Measurements from ENCODE around the gene CFAP100.
A peak's percentile ranks its signal among the peaks of the same experiment; 100 is the strongest.

The CFAP100 gene

GRCh38 chr3:126373682-126374601, 20.8 kb upstream of the CFAP100 start:
- H3K27ac ChIP-seq (replicated peaks; ENCODE audit: low read length) = no peak overlapping the region
- H2BK5ac ChIP-seq (ENCODE audit: low read length) = no peak overlapping the region
- H3K4me2 ChIP-seq (ENCODE audit: insufficient read depth, low read length, poor library complexity, severe bottlenecking) = no peak overlapping the region
- H4K8ac ChIP-seq (ENCODE audit: low read depth, low read length) = no peak overlapping the region
- H4K91ac ChIP-seq (ENCODE audit: low read depth, low read length, poor library complexity) = no peak overlapping the region
- no peak overlapping the region for H2AK5ac ChIP-seq (ENCODE audit: low read depth, low read length)
- WGBS, 2 donors (ENCODE audit: extremely low coverage in 2 of 2, insufficient read length in 2 of 2, insufficient replicate concordance in 1 of 2) = no CpG with 5 or more reads among the region's 21 CpGs
- no peak overlapping the region for H3K18ac ChIP-seq (ENCODE audit: low read length)
- DNase-seq (ENCODE audit: low spot score) = no peak
- H3K4ac ChIP-seq (ENCODE audit: low read length) = no peak overlapping the region
- H3K4me3 ChIP-seq (ENCODE audit: low read length in 2 of 2) = no peak overlapping the region
- H2BK15ac ChIP-seq (ENCODE audit: low read length) = no peak overlapping the region
- no peak overlapping the region for H3K9ac ChIP-seq (ENCODE audit: low read depth, low read length, poor library complexity)
- no peaks in the 10 kb centered on the region for H3K36me3 ChIP-seq (replicated peaks in 1 of 2; ENCODE audit: control insufficient read depth in 2 of 2, insufficient read depth in 2 of 2, low read length in 2 of 2)
- H3K79me1 ChIP-seq (ENCODE audit: low read depth, low read length) = no peaks in the 10 kb centered on the region
- no peak overlapping the region for H2BK120ac ChIP-seq (ENCODE audit: low read depth, low read length)
- no peaks in the 10 kb centered on the region for H3K9me3 ChIP-seq (replicated peaks in 1 of 2; ENCODE audit: control insufficient read depth in 2 of 2, insufficient read depth in 1 of 2, low read depth in 1 of 2, low read length in 2 of 2)
- no peak overlapping the region for H3K14ac ChIP-seq (ENCODE audit: low read length)
- H2AFZ ChIP-seq (ENCODE audit: low read length) = no peak overlapping the region
- H3K4me1 ChIP-seq (ENCODE audit: control insufficient read depth in 2 of 2, insufficient read depth in 1 of 2, low read depth in 1 of 2, low read length in 2 of 2) = no peaks in the 10 kb centered on the region
- no peak overlapping the region for H2BK12ac ChIP-seq (ENCODE audit: low read length)
- H3K23ac ChIP-seq (ENCODE audit: low read depth, low read length, poor library complexity) = no peak overlapping the region
- peaks cover 0 to 13% (median 0%) of the 10 kb centered on the region in 3 experiments for H3K27me3 ChIP-seq (ENCODE audit: control insufficient read depth in 3 of 3, insufficient read depth in 3 of 3, low read depth in 1 of 3, low read length in 3 of 3)

GRCh38 chr3:126375835-126376331, 18.8 kb upstream of the CFAP100 start:
- Histone ChIP-seq H2BK15ac (ENCODE audit: low read length) (no peak overlapping the region), H3K27me3 (ENCODE audit: control insufficient read depth in 3 of 3, insufficient read depth in 3 of 3, low read depth in 1 of 3, low read length in 3 of 3) (peaks cover 0 to 20% (median 0%) of the 10 kb centered on the region in 3 experiments), H3K79me1 (ENCODE audit: low read depth, low read length) (no peaks in the 10 kb centered on the region), H3K14ac (ENCODE audit: low read length) (no peak overlapping the region), H3K36me3 (replicated peaks in 1 of 2; ENCODE audit: control insufficient read depth in 2 of 2, insufficient read depth in 2 of 2, low read length in 2 of 2) (no peaks in the 10 kb centered on the region), H3K9me3 (replicated peaks in 1 of 2; ENCODE audit: control insufficient read depth in 2 of 2, insufficient read depth in 1 of 2, low read depth in 1 of 2, low read length in 2 of 2) (peaks cover 0 to 2% of the 10 kb centered on the region in 2 donors), H3K4me2 (ENCODE audit: insufficient read depth, low read length, poor library complexity, severe bottlenecking) (no peak overlapping the region), H3K27ac (replicated peaks; ENCODE audit: low read length) (no peak overlapping the region), H3K4ac (ENCODE audit: low read length) (no peak overlapping the region), H2AK5ac (ENCODE audit: low read depth, low read length) (peak overlapping the region; percentile 49), H3K4me3 (ENCODE audit: low read length in 2 of 2) (no peak overlapping the region), H2BK12ac (ENCODE audit: low read length) (no peak overlapping the region), H2BK120ac (ENCODE audit: low read depth, low read length) (no peak overlapping the region), H2BK5ac (ENCODE audit: low read length) (no peak overlapping the region), H4K91ac (ENCODE audit: low read depth, low read length, poor library complexity) (no peak overlapping the region), H2AFZ (ENCODE audit: low read length) (peak overlapping the region; percentile 45), H4K8ac (ENCODE audit: low read depth, low read length) (no peak overlapping the region), H3K23ac (ENCODE audit: low read depth, low read length, poor library complexity) (no peak overlapping the region), H3K4me1 (ENCODE audit: control insufficient read depth in 2 of 2, insufficient read depth in 1 of 2, low read depth in 1 of 2, low read length in 2 of 2) (peaks cover 0 to 4% of the 10 kb centered on the region in 2 donors), H3K9ac (ENCODE audit: low read depth, low read length, poor library complexity) (no peak overlapping the region), H3K18ac (ENCODE audit: low read length) (peak overlapping the region; percentile 58)
- no peak for DNase-seq (ENCODE audit: low spot score)
- no CpG with 5 or more reads among the region's 13 CpGs for WGBS, 2 donors (ENCODE audit: extremely low coverage in 2 of 2, insufficient read length in 2 of 2, insufficient replicate concordance in 1 of 2)

- Histone ChIP-seq H3K23ac (ENCODE audit: low read depth, low read length, poor library complexity) (no peak overlapping the region), H2BK15ac (ENCODE audit: low read length) (no peak overlapping the region)
- no peak for DNase-seq (ENCODE audit: low spot score)
Measured at GRCh38 chr3:126376444-126376843, 18.3 kb upstream of the CFAP100 start.

GRCh38 chr3:126377211-126377610, 17.5 kb upstream of the CFAP100 start:
- no peak overlapping the region for H3K14ac ChIP-seq (ENCODE audit: low read length)
- no peak overlapping the region for H2AFZ ChIP-seq (ENCODE audit: low read length)
- no peak overlapping the region for H2BK12ac ChIP-seq (ENCODE audit: low read length)
- H2AK5ac ChIP-seq (ENCODE audit: low read depth, low read length) = no peak overlapping the region
- no peak overlapping the region for H3K4me3 ChIP-seq (ENCODE audit: low read length in 2 of 2)
- H3K27ac ChIP-seq (replicated peaks; ENCODE audit: low read length) = no peak overlapping the region
- no peak overlapping the region for H2BK15ac ChIP-seq (ENCODE audit: low read length)
- H3K27me3 ChIP-seq (ENCODE audit: control insufficient read depth in 3 of 3, insufficient read depth in 3 of 3, low read depth in 1 of 3, low read length in 3 of 3) = peaks cover 0 to 21% (median 0%) of the 10 kb centered on the region in 3 experiments
- peak overlapping the region; percentile 11 for H3K18ac ChIP-seq (ENCODE audit: low read length)
- peak overlapping the region; percentile 36 for H3K9ac ChIP-seq (ENCODE audit: low read depth, low read length, poor library complexity)
- H2BK5ac ChIP-seq (ENCODE audit: low read length) = no peak overlapping the region
- H3K9me3 ChIP-seq (replicated peaks in 1 of 2; ENCODE audit: control insufficient read depth in 2 of 2, insufficient read depth in 1 of 2, low read depth in 1 of 2, low read length in 2 of 2) = peaks cover 0 to 2% of the 10 kb centered on the region in 2 donors
- no peak overlapping the region for H3K4ac ChIP-seq (ENCODE audit: low read length)
- H3K79me1 ChIP-seq (ENCODE audit: low read depth, low read length) = no peaks in the 10 kb centered on the region
- H3K36me3 ChIP-seq (replicated peaks in 1 of 2; ENCODE audit: control insufficient read depth in 2 of 2, insufficient read depth in 2 of 2, low read length in 2 of 2) = no peaks in the 10 kb centered on the region
- DNase-seq (ENCODE audit: low spot score) = no peak
- WGBS, 2 donors (ENCODE audit: extremely low coverage in 2 of 2, insufficient read length in 2 of 2, insufficient replicate concordance in 1 of 2) = no CpG with 5 or more reads among the region's 3 CpGs
- H3K23ac ChIP-seq (ENCODE audit: low read depth, low read length, poor library complexity) = no peak overlapping the region
- H4K91ac ChIP-seq (ENCODE audit: low read depth, low read length, poor library complexity) = no peak overlapping the region
- H3K4me1 ChIP-seq (ENCODE audit: control insufficient read depth in 2 of 2, insufficient read depth in 1 of 2, low read depth in 1 of 2, low read length in 2 of 2) = peaks cover 0 to 4% of the 10 kb centered on the region in 2 donors
- no peak overlapping the region for H4K8ac ChIP-seq (ENCODE audit: low read depth, low read length)
- H3K4me2 ChIP-seq (ENCODE audit: insufficient read depth, low read length, poor library complexity, severe bottlenecking) = no peak overlapping the region
- no peak overlapping the region for H2BK120ac ChIP-seq (ENCODE audit: low read depth, low read length)

More at GRCh38 chr3:126376444-126376843, 18.3 kb upstream of the CFAP100 start:
- no peak overlapping the region for H3K4me2 ChIP-seq (ENCODE audit: insufficient read depth, low read length, poor library complexity, severe bottlenecking)
- H2AK5ac ChIP-seq (ENCODE audit: low read depth, low read length) = no peak overlapping the region
- peaks cover 0 to 2% of the 10 kb centered on the region in 2 donors for H3K9me3 ChIP-seq (replicated peaks in 1 of 2; ENCODE audit: control insufficient read depth in 2 of 2, insufficient read depth in 1 of 2, low read depth in 1 of 2, low read length in 2 of 2)
- no peak overlapping the region for H2BK120ac ChIP-seq (ENCODE audit: low read depth, low read length)
- no peak overlapping the region for H2BK5ac ChIP-seq (ENCODE audit: low read length)
- no peaks in the 10 kb centered on the region for H3K36me3 ChIP-seq (replicated peaks in 1 of 2; ENCODE audit: control insufficient read depth in 2 of 2, insufficient read depth in 2 of 2, low read length in 2 of 2)
- no CpG with 5 or more reads among the region's 3 CpGs for WGBS, 2 donors (ENCODE audit: extremely low coverage in 2 of 2, insufficient read length in 2 of 2, insufficient replicate concordance in 1 of 2)
- H3K9ac ChIP-seq (ENCODE audit: low read depth, low read length, poor library complexity) = no peak overlapping the region
- H3K18ac ChIP-seq (ENCODE audit: low read length) = no peak overlapping the region
- H3K27ac ChIP-seq (replicated peaks; ENCODE audit: low read length) = no peak overlapping the region
- H2BK12ac ChIP-seq (ENCODE audit: low read length) = no peak overlapping the region
- no peak overlapping the region for H4K91ac ChIP-seq (ENCODE audit: low read depth, low read length, poor library complexity)
- H3K4me3 ChIP-seq (ENCODE audit: low read length in 2 of 2) = no peak overlapping the region
- no peak overlapping the region for H3K4ac ChIP-seq (ENCODE audit: low read length)
- H3K4me1 ChIP-seq (ENCODE audit: control insufficient read depth in 2 of 2, insufficient read depth in 1 of 2, low read depth in 1 of 2, low read length in 2 of 2) = peaks cover 0 to 4% of the 10 kb centered on the region in 2 donors
- H3K27me3 ChIP-seq (ENCODE audit: control insufficient read depth in 3 of 3, insufficient read depth in 3 of 3, low read depth in 1 of 3, low read length in 3 of 3) = peaks cover 0 to 21% (median 0%) of the 10 kb centered on the region in 3 experiments
- peak overlapping the region; percentile 45 for H2AFZ ChIP-seq (ENCODE audit: low read length)
- H3K79me1 ChIP-seq (ENCODE audit: low read depth, low read length) = no peaks in the 10 kb centered on the region
- H4K8ac ChIP-seq (ENCODE audit: low read depth, low read length) = no peak overlapping the region
- no peak overlapping the region for H3K14ac ChIP-seq (ENCODE audit: low read length)
